ENCODE results near the gene TSC22D2.

- TF ChIP-seq CTCF (IDR thresholded peaks at IDR 0.05) (no peak), POLR2A (IDR thresholded peaks at IDR 0.05) (no peak)
Measured at GRCh38 chr3:150370122-150370602, 37.9 kb upstream of the TSC22D2 start.

All from right lobe of liver (tissue), 4 donors.